Activated CD4-positive, alpha-beta T cell treated with anti-CD3 and anti-CD28 coated beads, Interleukin-2, amount 50 U/mL, for 48 hours (primary cell): ENCODE measurements around the gene MMP26.
"Not testable (repeated sequence)": the region's sequence is repeated elsewhere in the genome, so short reads cannot be mapped to it uniquely, and the experiment has no call there.

ENCODE experiments used
- DNase-seq, 2 experiments: peaks; one replicate each; pipeline ENCODE4 v3.0.0-alpha.2; 2020

The MMP26 gene

DNA sequence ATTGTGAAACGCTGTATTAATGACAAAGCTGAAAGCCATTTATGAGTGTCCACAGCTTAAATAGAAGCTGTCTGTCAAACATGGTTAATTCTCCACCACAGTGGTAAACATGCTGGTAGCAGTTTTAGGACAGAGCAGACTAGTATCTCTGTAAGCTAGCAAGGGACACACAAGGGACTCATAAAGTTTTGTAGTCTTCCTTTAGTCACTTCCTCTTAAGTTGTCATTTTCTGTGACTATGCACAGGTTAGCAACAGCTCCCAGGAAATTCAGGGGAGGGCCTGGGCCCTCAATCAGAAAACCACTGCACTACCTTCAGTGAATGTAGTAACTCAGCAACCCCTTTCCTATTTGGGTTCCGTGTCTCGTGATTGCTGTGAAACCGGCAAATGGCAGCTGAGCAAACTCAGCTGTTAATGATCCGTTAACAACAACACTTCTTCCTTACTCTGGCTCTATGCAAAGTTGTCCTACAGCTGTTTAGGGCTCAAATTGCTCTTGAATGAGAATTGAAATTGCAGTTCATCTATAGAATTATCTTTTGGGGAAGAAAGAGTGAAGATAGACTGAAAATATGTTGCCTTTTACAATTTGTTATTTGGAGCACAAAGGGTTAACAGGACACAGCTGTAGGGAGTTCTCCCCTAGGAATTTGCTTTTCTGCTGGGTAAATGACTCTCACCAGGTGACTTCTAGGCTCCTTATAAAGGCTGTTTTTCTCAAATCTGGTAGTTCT, at the start of gene MMP26:
TSS of gene MMP26 (plus strand) at position 731 of the 736 bp plus-strand sequence.
- no peak for DNase-seq

DNA sequence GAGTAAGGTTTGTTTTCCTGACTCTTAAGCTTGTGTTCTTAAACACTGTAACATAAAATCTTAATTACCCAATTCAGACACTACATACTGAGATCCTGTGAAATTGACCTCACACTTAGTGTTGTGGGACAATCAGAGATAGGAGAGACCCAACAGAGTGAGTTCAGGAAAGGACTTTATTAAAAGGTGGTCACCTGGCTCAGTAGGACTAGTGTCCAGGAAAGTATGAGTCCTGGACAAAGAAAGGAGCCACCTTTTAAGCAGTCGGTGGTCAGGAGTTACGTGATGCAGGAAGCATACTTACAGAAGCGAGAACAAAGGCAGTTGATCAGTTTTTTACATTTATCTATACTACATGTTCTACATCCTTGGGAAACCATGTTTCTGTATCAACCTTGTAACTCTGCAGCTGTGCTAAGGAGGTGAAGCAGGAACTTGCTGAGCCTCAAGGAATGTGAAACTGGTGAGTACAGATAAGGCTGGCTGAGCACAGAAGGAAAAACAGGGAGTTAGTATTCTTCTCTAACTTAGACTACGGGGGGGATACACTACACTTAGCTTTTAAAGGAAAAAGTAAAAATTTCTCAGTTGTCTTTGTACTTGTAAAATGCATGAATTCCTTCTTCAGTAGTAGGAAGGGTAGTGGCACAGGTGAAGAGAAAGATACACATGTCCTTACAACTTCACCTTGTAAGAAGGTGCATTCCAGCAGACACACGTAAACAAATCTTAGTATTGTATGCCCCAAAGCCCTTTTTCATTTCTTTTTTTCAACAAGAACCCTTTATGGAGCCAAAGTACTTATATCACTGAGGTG, 45.7 kb upstream of the MMP26 start:
- no peak for DNase-seq

DNA sequence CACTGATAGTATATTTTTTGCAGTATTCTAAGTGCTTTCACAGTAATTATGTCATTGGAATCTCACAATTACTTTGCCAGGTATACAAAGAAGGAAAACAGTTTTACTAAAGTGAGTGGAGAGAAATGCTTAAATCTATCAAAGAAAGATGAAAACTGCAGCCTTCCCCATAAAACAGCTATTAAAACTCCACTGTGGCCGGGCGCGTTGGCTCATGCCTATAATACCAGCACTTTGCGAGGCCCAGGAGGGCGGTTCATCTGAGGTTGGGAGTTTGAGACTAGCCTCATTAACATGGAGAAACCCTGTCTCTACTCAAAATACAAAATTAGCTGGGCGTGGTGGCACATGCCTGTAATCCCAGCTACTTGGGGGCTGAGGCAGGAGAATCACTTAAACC, 41.7 kb upstream of the MMP26 start:
- DNase-seq, result no peak

DNA sequence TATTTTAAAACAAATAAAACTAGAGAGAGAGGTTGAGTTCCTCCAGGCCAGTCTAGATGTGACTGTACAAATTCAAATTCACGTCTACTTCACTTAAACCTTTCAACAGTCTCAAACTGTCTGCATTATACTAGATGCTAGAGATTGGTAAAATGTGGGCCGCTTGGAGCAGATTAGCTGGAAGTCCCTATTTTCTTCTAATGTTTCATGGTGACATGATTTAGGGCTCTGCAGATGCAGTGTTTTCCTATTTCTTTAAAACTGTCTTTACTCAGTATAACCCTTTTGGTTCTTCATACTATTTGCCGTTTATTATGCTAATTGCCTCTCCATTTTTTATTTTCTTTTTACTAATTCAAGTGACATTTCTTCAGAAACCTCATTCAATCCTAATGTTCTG, 40.4 kb upstream of the MMP26 start:
- DNase-seq, result no peak

DNA sequence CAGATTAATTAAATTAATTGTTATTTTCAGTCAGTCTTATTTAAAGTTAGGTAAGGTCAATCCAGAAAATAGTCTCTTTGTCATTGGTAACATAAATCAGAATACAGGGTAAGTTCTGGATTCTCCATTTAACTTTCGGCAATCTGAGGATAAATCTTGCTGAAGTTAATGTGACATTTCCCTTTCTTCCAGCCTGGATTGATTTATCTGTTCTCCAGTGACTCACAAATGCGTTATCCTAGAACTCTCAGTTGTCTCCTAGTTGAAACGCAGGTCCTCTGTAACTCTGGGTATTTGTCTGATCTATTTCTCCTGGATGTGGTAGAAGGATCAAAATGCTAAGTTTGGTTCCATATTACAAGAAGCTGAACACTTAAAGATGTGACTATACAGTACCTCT, 39.8 kb upstream of the MMP26 start:
- DNase-seq, result no peak

DNA sequence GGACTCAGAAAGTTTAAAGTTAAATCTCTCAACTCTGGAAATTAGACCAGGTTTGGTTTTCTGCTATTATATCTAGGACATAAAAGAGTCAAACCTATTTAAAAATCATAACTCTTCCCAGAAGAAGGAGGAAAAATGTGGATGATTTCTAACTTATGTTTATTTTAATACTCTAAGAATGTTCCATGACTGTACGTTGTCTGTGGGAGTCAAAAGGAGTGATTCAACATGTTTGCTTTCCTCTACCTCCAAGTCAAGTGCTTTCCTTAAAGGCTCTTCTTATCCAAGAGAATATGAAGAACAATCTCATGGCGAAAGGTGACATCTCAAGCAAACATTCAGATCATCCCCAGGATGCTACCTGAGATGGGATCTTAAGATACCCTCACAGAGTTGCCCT, 39.2 kb upstream of the MMP26 start:
- DNase-seq, result no peak

DNA sequence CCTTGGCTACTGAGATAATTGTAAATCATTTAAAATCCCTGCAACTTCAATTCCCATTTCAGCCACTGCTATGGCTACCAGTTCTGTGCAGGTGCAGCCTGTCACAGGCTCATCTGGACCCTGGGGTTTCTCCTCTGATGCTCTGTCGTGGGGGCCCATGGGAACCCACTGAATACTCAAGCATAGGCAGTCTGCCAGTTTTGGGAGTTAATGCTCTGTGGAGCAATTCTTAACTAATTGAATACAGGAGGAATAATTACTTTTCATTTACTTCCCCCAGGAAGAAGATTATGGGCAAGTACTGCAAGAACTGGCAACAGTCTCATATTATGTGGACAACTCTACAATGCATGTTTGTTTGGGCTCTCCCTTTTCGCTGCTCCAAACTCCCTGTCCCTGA, 32.8 kb upstream of the MMP26 start:
- no peak for DNase-seq

DNA sequence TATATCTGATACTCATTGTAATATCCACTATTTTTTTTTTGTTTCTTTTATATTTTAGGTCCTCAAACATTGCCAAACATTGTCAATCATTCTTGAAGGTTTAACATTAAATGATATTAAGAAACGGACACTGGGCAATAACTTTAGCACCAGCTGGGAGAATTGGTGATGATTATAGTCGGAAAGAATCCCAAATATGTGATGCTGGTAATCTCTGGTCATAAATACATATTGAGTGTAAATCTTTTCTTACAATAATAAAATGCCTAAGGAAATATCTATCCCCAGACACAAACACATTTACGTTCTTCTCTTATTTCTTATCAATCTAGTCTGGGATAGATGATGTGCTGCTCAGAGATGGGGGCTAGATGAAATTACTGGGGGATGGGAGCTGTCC, 32.1 kb upstream of the MMP26 start:
- DNase-seq, result no peak

DNA sequence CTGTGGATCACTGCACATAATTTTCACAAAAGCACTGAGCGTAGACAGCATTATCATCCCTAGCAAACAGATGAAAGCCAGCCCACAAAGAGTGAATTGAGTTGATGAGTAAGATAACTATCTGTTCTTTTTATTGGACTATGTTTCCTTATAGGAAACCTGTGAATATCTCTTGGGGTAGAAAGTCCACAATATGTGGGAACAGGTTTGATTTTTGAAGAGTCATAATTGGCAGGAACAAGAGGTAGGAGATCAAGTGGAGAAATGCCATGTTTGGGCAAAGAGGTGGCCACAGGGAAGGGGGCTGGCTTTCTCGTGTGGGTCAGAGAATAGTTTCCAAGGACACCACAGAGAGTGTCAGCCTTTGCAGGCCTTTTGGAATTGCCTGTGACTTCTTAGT, 30.8 kb upstream of the MMP26 start:
- DNase-seq, result no peak

DNA sequence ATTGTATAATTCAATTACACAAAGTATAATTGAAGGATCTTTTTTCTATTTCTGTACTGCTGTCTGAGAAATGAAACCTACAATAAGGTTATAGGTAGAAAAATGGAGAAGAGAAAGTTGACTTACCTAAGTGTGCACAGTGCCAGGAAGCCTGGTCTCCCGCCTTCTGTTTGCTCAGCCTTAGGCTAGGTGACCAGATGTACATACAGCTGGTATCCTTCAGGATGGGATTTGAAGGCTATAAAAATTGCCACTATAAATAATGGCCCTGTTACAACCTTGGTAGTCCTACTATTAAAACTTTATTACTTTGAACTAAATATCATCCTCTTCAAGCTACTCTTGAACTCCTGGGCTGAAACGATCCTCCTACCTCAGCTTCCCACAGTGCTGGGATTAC, 26.6 kb upstream of the MMP26 start:
- no peak for DNase-seq

DNA sequence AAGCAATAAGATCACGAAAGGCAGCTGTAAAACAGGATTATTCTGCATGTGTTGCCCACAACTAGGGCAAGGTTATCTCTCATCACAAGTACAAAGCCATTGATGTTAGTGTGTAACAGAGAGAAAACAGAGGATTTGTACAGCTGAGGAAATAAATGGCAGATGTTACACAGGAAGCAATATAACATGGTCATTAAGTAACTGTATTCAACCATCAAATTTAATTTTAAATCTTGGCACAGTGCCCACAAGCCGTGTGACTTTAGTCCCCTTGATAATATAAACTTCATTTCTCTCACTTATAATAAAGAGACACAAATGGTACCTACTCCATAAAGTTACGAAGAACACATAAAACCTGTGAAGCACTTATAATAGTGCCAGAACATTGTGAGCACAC, 24.2 kb upstream of the MMP26 start:
- DNase-seq, result no peak

DNA sequence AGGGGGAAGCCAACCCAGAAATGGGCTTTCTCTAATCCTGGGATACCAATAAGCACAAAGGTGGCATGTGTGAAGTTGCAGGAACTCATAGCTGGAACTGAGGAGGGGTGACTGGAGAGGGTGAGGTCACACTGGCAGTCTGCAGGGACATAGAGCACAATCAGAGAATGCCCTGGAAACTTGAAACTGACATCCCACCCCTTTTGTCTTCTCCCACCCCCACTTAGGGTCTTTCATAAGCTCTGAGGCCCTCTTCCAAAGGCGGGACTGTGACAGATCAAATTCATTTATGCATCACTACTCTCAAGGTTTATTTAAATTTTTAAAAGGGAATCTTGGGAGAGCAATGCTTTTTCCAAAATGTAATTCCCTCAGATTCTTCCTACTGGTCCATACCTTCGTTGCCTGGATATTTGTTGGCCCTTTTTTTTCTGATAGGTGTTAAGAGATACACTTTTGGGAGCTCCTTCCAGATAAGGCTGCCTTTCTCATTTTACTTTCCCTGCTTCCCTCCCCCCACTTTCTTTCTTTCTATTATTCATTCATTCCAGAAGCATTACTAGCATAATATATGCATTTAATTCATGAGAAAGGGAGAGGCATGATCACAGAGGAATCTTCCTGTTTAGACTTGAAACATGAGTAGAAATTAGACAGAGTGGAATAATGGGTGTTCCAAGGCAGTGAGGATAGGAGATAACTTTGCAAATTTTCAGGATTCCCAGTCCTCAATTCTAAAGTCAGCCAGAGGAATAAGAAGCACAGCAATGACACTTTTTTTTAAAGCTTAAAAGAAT, 21.8 kb upstream of the MMP26 start:
- DNase-seq, result no peak

DNA sequence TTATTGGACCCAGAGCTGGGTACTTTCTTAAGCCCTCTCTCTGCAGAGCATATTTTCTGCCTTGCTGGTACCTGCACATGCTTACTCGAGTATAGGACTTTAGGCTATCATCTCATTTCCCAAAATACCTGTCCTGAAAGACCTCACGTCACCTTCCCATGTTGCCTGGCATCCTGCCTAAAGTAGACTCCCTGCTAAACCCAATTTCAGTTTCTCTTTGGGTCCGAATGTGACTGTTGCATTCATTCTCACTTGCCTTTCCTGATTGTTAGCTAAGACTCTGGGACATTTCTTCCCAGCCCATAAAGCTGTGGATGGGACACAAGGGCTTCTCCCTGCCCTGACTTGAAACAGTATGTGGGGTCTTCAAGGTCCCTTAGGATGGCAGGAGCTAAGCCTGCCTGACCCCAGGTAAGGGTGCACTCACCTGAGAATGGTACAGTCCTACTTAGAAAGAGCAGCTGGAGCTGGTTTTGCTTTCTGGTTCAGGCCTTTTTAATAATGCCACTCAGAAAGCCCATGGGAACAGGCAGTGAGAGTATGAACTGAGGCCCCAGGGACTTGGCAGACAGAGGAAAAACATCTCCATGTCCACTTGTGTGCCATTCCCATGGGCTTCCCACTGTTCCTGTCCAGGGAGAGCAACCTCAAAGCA, 19.8 kb upstream of the MMP26 start:
- no peak for DNase-seq

DNA sequence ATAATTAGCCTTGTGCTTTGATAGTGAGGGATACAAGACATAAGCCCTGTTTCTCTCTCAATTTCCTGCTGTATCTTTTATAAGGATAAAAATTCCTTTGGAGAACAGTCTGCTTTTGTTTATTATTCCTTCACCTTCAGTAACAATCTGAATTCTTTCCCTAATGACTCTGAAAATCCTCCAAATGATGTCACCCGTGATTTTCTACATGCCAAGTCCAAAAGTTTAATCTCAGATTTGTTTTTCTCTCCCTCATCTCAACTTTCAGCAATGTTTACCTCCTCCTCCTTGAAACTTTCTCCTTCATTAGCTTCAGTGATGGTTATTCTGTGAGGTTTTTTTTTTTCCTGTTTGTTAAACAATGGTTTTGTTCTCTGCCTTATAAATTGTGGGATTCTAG, 9.1 kb upstream of the MMP26 start:
- no peak for DNase-seq

DNA sequence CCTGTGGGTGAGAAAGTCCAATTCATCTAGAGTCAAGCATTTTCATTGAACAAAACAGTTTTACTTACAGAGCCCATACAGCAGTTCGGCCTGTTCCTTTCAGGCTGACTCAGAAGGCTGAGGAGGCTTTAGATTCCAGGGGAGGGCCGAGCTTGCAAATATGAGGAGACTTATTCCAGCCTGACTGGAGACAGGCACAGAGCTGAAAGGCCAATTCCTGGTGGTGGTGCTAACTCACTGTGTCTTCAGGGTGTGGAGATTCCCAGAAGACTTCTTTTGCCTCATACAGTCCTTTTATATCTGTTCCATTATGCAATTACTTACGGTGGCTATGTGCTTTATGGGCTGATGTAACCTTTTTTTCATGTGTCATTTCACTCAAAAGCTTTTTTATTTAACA, 7.0 kb upstream of the MMP26 start, which contains the start of gene OR51E2:
TSS of gene OR51E2 (minus strand) at position 269 of the 400 bp plus-strand sequence. CDS start 15,142 bp downstream, outside the sequence.
- no peak for DNase-seq

DNA sequence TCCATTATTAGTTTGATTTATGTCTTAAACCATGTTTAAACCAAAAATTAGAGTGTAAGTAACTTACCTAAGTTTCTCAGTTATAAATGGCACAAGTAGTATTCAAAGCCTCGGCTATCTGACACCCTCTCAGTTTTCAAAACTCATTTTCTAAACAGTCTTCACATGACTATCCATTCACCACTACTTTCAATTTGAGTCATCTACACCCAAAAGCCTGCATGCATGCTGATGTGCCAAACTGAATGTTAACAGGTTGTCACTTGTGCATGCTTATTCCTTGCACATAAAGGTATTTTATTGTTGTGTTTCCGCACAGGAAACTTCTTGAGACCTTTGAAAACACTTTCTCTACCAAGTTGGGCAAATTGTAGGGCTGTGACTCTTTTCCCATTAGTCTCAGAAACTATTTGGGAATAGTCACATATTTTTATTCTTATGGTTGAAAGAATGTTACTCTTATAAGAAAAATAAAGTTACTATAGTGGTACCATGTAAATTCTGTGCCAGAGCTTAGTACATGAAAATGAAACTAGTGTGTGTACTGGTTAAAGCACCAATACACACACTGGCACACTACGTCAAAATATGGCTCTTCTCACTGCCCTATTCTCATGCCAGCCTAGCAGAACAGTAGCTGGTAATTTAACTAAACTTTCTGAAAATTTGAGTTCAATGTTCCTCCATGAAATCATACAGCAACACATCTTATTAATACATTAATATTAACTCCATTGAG, 4.7 kb upstream of the MMP26 start:
- DNase-seq, result no peak

DNA sequence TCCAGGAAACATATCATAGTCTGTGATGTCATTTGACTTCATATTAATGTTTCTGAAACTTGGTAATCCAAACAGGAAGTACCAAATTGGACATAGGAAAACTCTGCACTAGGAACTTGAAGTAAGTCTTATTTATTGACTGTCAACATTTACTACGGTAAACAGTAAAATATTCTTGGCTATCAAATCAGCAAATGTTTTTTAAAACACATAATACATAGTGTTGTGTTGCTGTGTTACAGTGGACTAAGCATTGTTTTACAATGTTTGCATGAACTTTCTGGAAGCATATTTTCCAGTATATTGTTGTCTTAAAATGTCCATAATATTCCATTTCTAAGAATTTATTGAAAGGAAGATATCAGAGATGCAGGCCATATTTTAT, 4.2 kb upstream of the MMP26 start:
- DNase-seq, result no peak

DNA sequence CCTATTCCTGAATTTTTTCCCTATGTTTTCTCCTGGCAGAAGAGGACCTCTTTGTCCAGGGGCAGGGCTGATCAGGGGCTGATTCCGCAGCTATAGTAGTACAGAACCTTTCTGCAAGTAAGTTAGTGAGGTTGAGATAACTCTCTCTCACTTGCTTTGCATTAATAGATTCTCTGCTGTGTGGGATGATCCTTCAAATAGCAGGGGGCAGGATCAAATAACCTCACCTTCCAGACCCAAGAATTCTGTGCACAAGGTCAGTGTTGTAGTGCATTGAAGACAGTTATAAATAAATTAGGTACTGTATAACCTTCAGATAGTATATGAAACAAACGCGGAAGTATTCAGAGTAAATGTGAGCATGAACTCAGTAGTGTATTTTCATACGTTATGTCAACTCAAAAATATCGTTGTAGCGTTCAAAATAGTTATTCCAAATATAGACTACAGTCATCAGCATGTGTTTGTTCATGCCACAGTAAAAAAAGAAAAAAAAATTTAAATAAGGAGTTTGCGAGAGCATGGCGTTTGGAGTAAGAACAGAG, 278 bp downstream of the MMP26 start:
- no peak for DNase-seq

DNA sequence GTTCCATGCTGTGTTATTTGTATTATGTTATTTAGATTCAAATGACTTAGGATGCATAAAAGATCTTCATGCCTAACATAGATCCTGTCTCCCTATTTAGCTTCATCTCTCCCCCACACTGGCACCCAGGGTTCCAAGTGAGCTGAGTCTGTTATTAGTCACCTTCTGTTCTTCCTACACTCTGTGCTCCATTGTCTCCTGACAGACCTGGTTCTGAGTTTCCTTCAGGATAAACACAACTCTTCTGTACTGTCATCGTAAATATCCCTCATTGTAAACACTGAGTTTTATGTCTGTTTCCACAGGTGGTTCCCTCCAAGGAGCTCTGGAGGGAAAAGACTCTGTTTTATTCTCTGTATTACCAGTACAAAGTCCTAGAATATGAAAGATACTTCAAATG, 8.7 kb downstream of the MMP26 start:
- DNase-seq, result no peak

DNA sequence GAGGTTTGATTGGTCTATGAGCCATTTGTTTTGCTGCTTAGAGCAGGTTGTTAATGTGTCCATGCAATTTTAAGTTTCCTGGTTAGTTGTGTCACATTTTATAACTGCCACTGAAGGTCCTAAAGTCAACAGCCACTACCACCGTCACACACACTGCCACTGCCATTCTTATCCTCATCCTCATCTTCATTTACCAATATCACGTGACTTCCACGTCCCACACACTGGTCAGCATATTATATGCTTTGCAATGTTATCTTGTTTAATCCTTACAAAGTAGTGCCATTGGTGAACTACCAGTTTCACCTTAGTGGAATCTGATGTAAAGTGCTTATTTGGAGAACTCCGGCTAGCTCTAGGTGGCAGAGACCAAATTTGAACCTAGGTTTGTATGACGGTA, 9.7 kb downstream of the MMP26 start:
- DNase-seq, result no peak

DNA sequence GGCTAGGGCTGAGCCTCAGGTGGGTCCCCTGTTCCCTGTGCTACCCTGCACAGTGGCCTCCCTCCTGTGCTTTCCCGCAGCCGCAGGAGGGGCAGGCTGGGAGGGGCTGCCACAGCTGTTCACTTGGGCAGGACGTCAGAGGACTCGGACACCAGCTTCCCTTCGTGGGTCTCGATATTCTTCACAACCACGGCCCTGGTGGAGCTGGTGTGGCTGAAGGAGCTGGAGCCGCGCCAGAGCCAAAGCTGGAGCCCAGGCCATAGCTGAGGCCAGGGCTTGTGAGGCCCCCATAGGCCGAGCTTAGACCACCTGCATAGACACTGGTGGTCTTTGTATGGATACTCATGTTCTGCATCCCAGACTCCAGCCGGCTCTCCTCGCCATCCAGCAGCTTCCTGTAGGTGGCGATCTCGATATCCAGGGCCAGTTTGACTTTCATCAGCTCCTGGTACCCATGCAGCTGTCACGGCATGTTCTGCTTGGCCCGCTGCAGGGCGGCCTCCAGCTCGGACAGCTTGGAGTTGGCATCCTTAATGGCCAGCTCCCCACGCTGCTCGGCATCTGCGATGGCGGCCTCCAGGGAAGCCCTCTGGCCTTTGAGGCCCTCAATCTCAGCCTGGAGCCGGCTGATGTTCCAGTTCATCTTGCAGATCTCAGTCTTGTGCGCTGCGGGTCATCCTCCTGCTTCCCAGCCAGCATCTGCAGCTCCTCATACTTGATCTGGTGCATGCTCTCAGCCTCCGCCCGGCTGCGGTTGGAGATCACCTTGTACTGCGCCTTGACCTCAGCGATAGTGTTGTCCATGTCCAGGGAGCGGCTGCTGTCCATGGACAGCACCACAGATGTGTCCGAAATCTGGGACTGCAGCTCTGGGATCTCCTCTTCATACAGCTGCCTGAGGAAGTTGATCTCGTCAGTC, 18.3 kb downstream of the MMP26 start:
- not testable (repeated sequence) for DNase-seq
